RWPE1 (cell line): ENCODE data around the gene TWF2.
A peak's percentile ranks its signal among the peaks of the same experiment; 100 is the strongest.

Experiments
- CTCF ChIA-PET: fragments of 350-600 bp; sonication (Branson Sonifier 250); formaldehyde crosslinking; extraction: SDS; loops from one replicate; lab custom pipeline; 2021; lab: Yijun Ruan, JAX
- POLR2A ChIA-PET: fragments of 400-600 bp; formaldehyde crosslinking; extraction: SDS; loops from one replicate; lab custom pipeline; 2020; ENCODE audit warnings: antibody characterized with exemption; ENCODE audit not compliant: low non-redundant PET; lab: Yijun Ruan, JAX
- DNase-seq: peaks from one replicate; pipeline ENCODE4 v3.0.0; 2012; ENCODE audit warnings: low spot score
- H3K27ac ChIP-seq: fragments of 450-650 bp; 2 replicates; pipeline ENCODE4 v1.5.1; 2017
- CTCF ChIP-seq: fragments of 450-650 bp; conservative IDR thresholded peaks from 2 replicates; pipeline ENCODE4 v1.5.1; 2017; ENCODE audit warnings: low read depth, mild to moderate bottlenecking

Gene TWF2

GRCh38 chr3:52253314-52254304 lies 14.7 kb upstream of the TWF2 start:
- ChIA-PET CTCF (no interaction called here), POLR2A (interaction anchor here (0.6 kb wide), 1 partner anchor 9 kb away, joined by 3 read pairs; no protein-coding TSS in a partner anchor)
- no peak for DNase-seq
- H3K27ac ChIP-seq: peak overlapping the region; percentile 64
- TF ChIP-seq CTCF: no peak

GRCh38 chr3:52250122-52250521 lies 11.2 kb upstream of the TWF2 start:
- TF ChIP-seq CTCF: no peak
- DNase-seq: no peak
- ChIA-PET CTCF (no interaction called here), POLR2A (no interaction called here)
- peak overlapping the region; percentile 87 for H3K27ac ChIP-seq

GRCh38 chr3:52249683-52250082 lies 10.7 kb upstream of the TWF2 start:
- DNase-seq: no peak
- peak overlapping the region; percentile 87 for H3K27ac ChIP-seq
- POLR2A ChIA-PET: no interaction called here
- TF ChIP-seq CTCF: no peak
- CTCF ChIA-PET: no interaction called here

GRCh38 chr3:52248816-52249547 lies 10.0 kb upstream of the TWF2 start:
- peak overlapping the region; percentile 87 for H3K27ac ChIP-seq
- ChIA-PET POLR2A (no interaction called here), CTCF (interaction anchor here (0.6 kb wide), 1 partner anchor 27 kb away, joined by 4 read pairs; no protein-coding TSS in a partner anchor)
- DNase-seq: no peak
- no peak for TF ChIP-seq CTCF

GRCh38 chr3:52248165-52248541 lies 9.2 kb upstream of the TWF2 start:
- peak overlapping the region; percentile 87 for H3K27ac ChIP-seq
- ChIA-PET POLR2A (interaction anchor here (0.9 kb wide), 1 partner anchor 10 kb away, joined by 3 read pairs; no protein-coding TSS in a partner anchor), CTCF (no interaction called here)
- DNase-seq: no peak
- TF ChIP-seq CTCF: no peak
